ENCODE measurements around the gene STARD7. TPM values are rescaled to one million over a fixed set of nuclear protein-coding genes. Genes with fewer than 3 reads are reported as not detected.

STARD7 gene
- total RNA-seq, 4 donors from 2014 or later, result 69.4 to 92.4 (median 76.8) TPM

DNA sequence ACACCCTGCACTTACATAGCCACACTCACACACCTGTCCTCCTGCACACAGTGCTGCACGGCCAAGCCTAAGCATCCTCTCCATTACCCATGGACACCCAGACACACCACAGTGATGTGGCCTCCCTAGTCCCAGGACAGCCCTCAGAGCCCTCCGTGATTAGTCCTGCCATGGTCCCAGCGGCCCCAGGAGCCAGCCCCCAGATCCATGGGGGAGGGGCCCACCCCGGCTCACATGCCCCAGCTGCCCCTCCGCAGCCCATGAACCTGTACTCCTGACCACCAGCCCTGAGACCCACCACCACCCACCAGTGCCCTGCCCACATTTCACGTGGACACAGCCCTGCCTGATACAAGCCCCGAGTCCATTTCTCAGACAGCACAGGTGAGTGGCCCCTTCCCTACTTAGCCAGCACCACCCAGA is 55.3 kb downstream of the STARD7 start:
- H3K9me3 ChIP-seq, result no peaks in the 10 kb centered on the region
- no peak overlapping the region for H3K4me3 ChIP-seq
- peaks cover 7% of the 10 kb centered on the region for H3K4me1 ChIP-seq
- DNase-seq (ENCODE audit: low spot score in 2 of 2), result peak in 1 of 2 donors; percentile 44
- no peaks in the 10 kb centered on the region for H3K36me3 ChIP-seq
- peaks cover 3% of the 10 kb centered on the region for H3K27me3 ChIP-seq
- 88% methylated on average over 7 of the region's 7 CpGs for WGBS
- no peak for TF ChIP-seq POLR2A (IDR thresholded peaks at IDR 0.05)
- TF ChIP-seq POLR2AphosphoS5 (IDR thresholded peaks at IDR 0.05), result no peak
- TF ChIP-seq CTCF (IDR thresholded peaks at IDR 0.05), result no peak
- no peak for TF ChIP-seq EP300 (IDR thresholded peaks at IDR 0.05)
- no peak overlapping the region for H3K27ac ChIP-seq

DNA sequence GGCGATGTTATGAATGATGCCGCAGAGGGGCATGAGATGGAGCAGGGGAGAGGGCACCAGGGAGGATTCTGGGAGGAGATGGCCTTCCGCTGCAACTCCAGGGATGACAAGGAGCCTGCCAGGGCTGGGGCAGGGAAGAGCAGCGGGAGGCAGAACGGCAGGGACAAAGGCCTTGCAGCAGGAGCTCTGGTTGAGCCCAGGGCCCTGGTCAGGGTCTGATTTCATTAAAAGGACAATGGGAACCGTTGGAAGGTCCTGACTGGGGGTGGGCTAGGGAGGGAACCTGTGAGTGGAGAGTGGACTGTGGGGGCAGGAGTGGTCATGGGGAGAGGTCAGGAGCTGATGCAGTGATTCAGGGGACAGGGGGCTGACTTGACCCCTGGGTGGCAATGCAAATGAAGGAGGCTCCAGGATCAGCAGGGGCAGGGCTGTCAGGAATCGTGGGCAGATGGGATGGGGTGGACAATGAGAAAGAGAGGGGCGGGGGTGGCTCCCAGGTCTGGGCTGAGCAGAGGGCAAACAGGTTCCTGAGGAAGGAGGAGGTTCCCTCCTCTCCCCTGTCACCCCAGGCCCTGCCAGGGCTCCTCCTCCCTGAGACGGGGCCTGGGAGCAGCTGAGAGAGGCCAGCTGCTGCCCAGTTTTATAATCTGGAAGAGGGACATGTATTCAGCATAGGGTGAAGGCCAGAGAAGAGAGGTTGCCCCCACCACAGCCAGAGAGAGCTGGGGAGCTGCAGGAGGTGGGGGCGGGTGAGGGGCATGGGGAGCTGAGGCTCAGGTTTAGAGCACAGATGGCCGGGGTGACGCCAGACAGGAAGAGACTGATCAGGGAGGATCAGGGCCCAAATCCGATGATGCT is 56.1 kb downstream of the STARD7 start:
- H3K27ac ChIP-seq, result no peak overlapping the region
- WGBS, result 78% methylated on average over 13 of the region's 13 CpGs
- TF ChIP-seq POLR2A (IDR thresholded peaks at IDR 0.05) (no peak), POLR2AphosphoS5 (IDR thresholded peaks at IDR 0.05) (no peak), CTCF (IDR thresholded peaks at IDR 0.05) (no peak), EP300 (IDR thresholded peaks at IDR 0.05) (no peak)
- no peaks in the 10 kb centered on the region for H3K36me3 ChIP-seq
- no peaks in the 10 kb centered on the region for H3K9me3 ChIP-seq
- DNase-seq (ENCODE audit: low spot score in 2 of 2), result peak in 1 of 2 donors; percentile 48
- H3K4me1 ChIP-seq, result peaks cover 15% of the 10 kb centered on the region
- no peak overlapping the region for H3K4me3 ChIP-seq
- peaks cover 3% of the 10 kb centered on the region for H3K27me3 ChIP-seq

- 97% methylated on average over 9 of the region's 9 CpGs for WGBS
- no peaks in the 10 kb centered on the region for H3K9me3 ChIP-seq
- DNase-seq (ENCODE audit: low spot score in 2 of 2), result peak in 1 of 2 donors; percentile 44
These were observed 56.9 kb downstream of the STARD7 start for GRCh38 chr2:96151595-96152303.

DNA sequence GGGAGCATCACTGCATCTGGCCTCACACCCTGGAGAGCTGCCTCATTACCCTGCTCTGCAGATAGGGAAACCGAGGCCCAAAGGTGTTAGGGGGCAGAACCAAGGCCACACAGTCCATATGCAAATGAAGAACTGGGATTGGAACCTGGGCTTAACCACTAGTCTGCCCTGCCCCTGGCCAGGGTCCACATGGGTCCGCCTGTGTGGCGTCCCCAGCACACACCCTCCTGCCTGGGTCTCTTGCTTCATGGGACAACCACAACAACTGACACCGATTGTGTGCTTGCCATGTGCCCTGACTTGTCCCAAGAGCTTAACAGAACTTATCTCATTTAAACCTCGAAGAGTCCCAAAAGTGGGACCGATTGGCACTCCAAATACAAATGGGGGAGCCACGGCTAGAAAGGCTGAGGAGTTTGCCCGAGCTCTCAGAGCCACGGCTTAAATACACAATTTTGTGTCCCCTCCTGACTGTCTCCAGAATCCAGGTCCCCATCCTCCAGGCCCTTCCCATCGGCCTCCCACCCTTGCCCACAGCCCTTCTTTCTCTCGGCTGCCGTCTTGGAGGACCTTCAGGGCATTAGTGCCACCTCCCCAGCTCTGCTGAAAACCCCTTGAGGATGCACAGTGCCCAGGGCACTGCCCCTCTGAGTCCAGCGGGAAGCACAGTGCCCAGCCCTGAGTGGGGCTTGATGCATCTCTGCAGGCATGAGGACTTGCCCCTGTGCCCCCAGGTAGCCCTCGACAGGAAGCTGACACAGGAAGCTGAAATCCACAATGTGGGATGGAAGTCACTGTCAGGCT is 57.6 kb downstream of the STARD7 start:
- no peaks in the 10 kb centered on the region for H3K9me3 ChIP-seq
- peaks cover 29% of the 10 kb centered on the region for H3K4me1 ChIP-seq
- no peak overlapping the region for H3K4me3 ChIP-seq
- H3K36me3 ChIP-seq, result no peaks in the 10 kb centered on the region
- TF ChIP-seq EP300 (IDR thresholded peaks at IDR 0.05) (no peak), CTCF (IDR thresholded peaks at IDR 0.05) (no peak), POLR2AphosphoS5 (IDR thresholded peaks at IDR 0.05) (no peak), POLR2A (IDR thresholded peaks at IDR 0.05) (no peak)
- H3K27me3 ChIP-seq, result no peaks in the 10 kb centered on the region
- WGBS, result 92% methylated on average over 12 of the region's 14 CpGs
- no peak overlapping the region for H3K27ac ChIP-seq
- DNase-seq (ENCODE audit: low spot score in 2 of 2), result peak in 1 of 2 donors; percentile 43

More at GRCh38 chr2:96151595-96152303, 56.9 kb downstream of the STARD7 start:
- Histone ChIP-seq H3K4me1 (peaks cover 22% of the 10 kb centered on the region), H3K36me3 (no peaks in the 10 kb centered on the region), H3K4me3 (no peak overlapping the region), H3K27ac (no peak overlapping the region), H3K27me3 (no peaks in the 10 kb centered on the region)
- no peak for TF ChIP-seq POLR2AphosphoS5 (IDR thresholded peaks at IDR 0.05)
- no peak for TF ChIP-seq POLR2A (IDR thresholded peaks at IDR 0.05)
- no peak for TF ChIP-seq EP300 (IDR thresholded peaks at IDR 0.05)
- TF ChIP-seq CTCF (IDR thresholded peaks at IDR 0.05), result no peak
